OCI-LY7 (cell line): ENCODE measurements around the gene SORBS2. TPM values are rescaled to one million over a fixed set of nuclear protein-coding genes. Genes with fewer than 3 reads are reported as not detected.

Experiments
- BruUV-seq: library from RNA; stranded (reverse); fragments of 400-500 nt; replicated peaks from 2 replicates; lab custom pipeline; 2021; lab: Mats Ljungman, UMichigan
- CTCF ChIA-PET: fragments of 300-600 bp; sonication (Branson Sonifier 250); formaldehyde crosslinking; loops from one replicate; lab custom pipeline; 2022; ENCODE audit warnings: antibody characterized with exemption; ENCODE audit not compliant: unreplicated experiment; lab: Charles Lee
- POLR2A ChIA-PET: fragments of 300-600 bp; sonication (Branson Sonifier 250); formaldehyde crosslinking; loops from one replicate; lab custom pipeline; 2022; ENCODE audit warnings: antibody characterized with exemption; lab: Charles Lee
- DNase-seq: peaks from one replicate; pipeline ENCODE4 v3.0.0-alpha.2; 2015; ENCODE audit warnings: low spot score
- H2AFZ ChIP-seq: fragments of 200-600 bp; sonication (generic), shearing (Covaris generic); 2 replicates; pipeline ENCODE4 v1.6.1; 2014; ENCODE audit warnings: mild to moderate bottlenecking, antibody characterized with exemption, low read length, moderate library complexity
- H3K27ac ChIP-seq: fragments of 200-600 bp; sonication (generic); 2 replicates; pipeline ENCODE4 v1.5.1; 2014; ENCODE audit warnings: mixed run types, low read depth, mild to moderate bottlenecking, moderate library complexity, low read length, inconsistent platforms; ENCODE audit not compliant: poor library complexity, severe bottlenecking
- H3K36me3 ChIP-seq: fragments of 200-600 bp; sonication (generic); 2 replicates; pipeline ENCODE4 v1.6.1; 2014; ENCODE audit warnings: mild to moderate bottlenecking, antibody characterized with exemption, low read length, moderate library complexity, mixed read lengths; ENCODE audit not compliant: insufficient read depth
- H3K4me1 ChIP-seq: fragments of 200-600 bp; sonication (generic); 2 replicates; pipeline ENCODE4 v1.5.1; 2014; ENCODE audit warnings: mild to moderate bottlenecking, low read length; ENCODE audit not compliant: insufficient read depth, poor library complexity, severe bottlenecking
- H3K4me2 ChIP-seq: fragments of 200-600 bp; sonication (generic); 2 replicates; pipeline ENCODE4 v1.6.1; 2014; ENCODE audit warnings: mild to moderate bottlenecking, low read length
- H3K4me3 ChIP-seq: fragments of 200-600 bp; sonication (generic); 2 replicates; pipeline ENCODE4 v1.5.1; 2014; ENCODE audit warnings: mild to moderate bottlenecking, low read depth, low read length; ENCODE audit not compliant: poor library complexity, severe bottlenecking
- H3K79me2 ChIP-seq: fragments of 200-600 bp; sonication (generic); 2 replicates; pipeline ENCODE4 v1.6.1; 2016; ENCODE audit warnings: low read depth, mild to moderate bottlenecking, low read length, moderate library complexity, mixed read lengths; ENCODE audit not compliant: insufficient read depth
- H3K9me2 ChIP-seq: fragments of 200-600 bp; sonication (generic); 2 replicates; pipeline ENCODE4 v1.6.1; 2016; ENCODE audit warnings: mild to moderate bottlenecking, low read length, mixed read lengths; ENCODE audit not compliant: insufficient read depth
- H3K9me3 ChIP-seq: fragments of 200-600 bp; sonication (generic); 2 replicates; pipeline ENCODE4 v1.6.1; 2014; ENCODE audit warnings: mild to moderate bottlenecking, mixed run types, low read length, mixed read lengths
- H4K20me1 ChIP-seq: fragments of 200-600 bp; sonication (generic); 2 replicates; pipeline ENCODE4 v1.6.1; 2014; ENCODE audit warnings: mild to moderate bottlenecking, antibody characterized with exemption, low read length, moderate library complexity, mixed read lengths; ENCODE audit not compliant: insufficient read depth
- CTCF ChIP-seq: fragments of 200-600 bp; sonication (generic); conservative IDR thresholded peaks from 2 replicates; pipeline ENCODE4 v1.5.1; 2014; ENCODE audit warnings: mild to moderate bottlenecking, antibody characterized with exemption, low read length, moderate library complexity, mixed read lengths
- EZH2phosphoT487 ChIP-seq: fragments of 200-600 bp; sonication (generic); IDR thresholded peaks from 2 replicates; pipeline ENCODE4 v1.6.1; 2018; ENCODE audit warnings: low read depth, borderline replicate concordance, mild to moderate bottlenecking, mixed run types, antibody characterized with exemption, low read length, moderate library complexity, mixed read lengths
- intact Hi-C: fragments of 100-400 bp; cut with micrococcal nuclease; formaldehyde crosslinking; loops from one replicate; pipeline ENCODE4 v1.10.0; 2022; ENCODE audit not compliant: unreplicated experiment
- total RNA-seq, 2 experiments: library from RNA; depleted of rRNA in 1 of 2; stranded (reverse); fragments of >200 nt in 1 of 2; shearing (Covaris generic) in 1 of 2; gene quantifications; 2 replicates each; pipeline ENCODE4 v1.2.3, GENCODE V29; 2014 to 2022

The SORBS2 gene
- total RNA-seq, 2 experiments from 2014 or later = 33.2 to 43.5 TPM

GRCh38 chr4:185651137-185651677 is 160.8 kb downstream of the SORBS2 start:
- no peak overlapping the region for H3K4me3 ChIP-seq
- POLR2A ChIA-PET = interaction anchor here (0.5 kb wide), 1 partner anchor 695 kb away, joined by 4 read pairs; no protein-coding TSS in a partner anchor
- CTCF ChIA-PET = no interaction called here
- H3K27ac ChIP-seq = no peak overlapping the region
- H3K9me2 ChIP-seq = no peaks in the 10 kb centered on the region
- intact Hi-C loops = no loop called here
- H4K20me1 ChIP-seq = no peaks in the 10 kb centered on the region
- no TSS peak for BruUV-seq
- H3K36me3 ChIP-seq = peaks cover 18% of the 10 kb centered on the region
- no peaks in the 10 kb centered on the region for H3K79me2 ChIP-seq
- no peak for DNase-seq
- no peak for TF ChIP-seq CTCF
- TF ChIP-seq EZH2phosphoT487 = no peak
- H3K4me2 ChIP-seq = no peak overlapping the region
- no peak overlapping the region for H2AFZ ChIP-seq
- no peaks in the 10 kb centered on the region for H3K9me3 ChIP-seq
- no peaks in the 10 kb centered on the region for H3K4me1 ChIP-seq

- intact Hi-C loops = loop anchor here (10.0 kb wide), 1 partner anchor 486 kb away; no protein-coding TSS in a partner anchor
- no peak overlapping the region for H3K27ac ChIP-seq
- H2AFZ ChIP-seq = no peak overlapping the region
- ChIA-PET POLR2A (no interaction called here), CTCF (no interaction called here)
- no TSS peak for BruUV-seq
- H3K9me2 ChIP-seq = no peaks in the 10 kb centered on the region
- H4K20me1 ChIP-seq = no peaks in the 10 kb centered on the region
- peaks cover 26% of the 10 kb centered on the region for H3K36me3 ChIP-seq
- H3K4me3 ChIP-seq = no peak overlapping the region
- H3K4me2 ChIP-seq = no peak overlapping the region
- TF ChIP-seq CTCF (no peak), EZH2phosphoT487 (no peak)
- H3K79me2 ChIP-seq = no peaks in the 10 kb centered on the region
- H3K9me3 ChIP-seq = no peaks in the 10 kb centered on the region
- no peaks in the 10 kb centered on the region for H3K4me1 ChIP-seq
- no peak for DNase-seq
These were observed 163.4 kb downstream of the SORBS2 start for GRCh38 chr4:185648631-185649030.

- Histone ChIP-seq H3K36me3 (peaks cover 23% of the 10 kb centered on the region), H4K20me1 (no peaks in the 10 kb centered on the region), H3K9me3 (no peaks in the 10 kb centered on the region), H3K27ac (no peak overlapping the region), H2AFZ (no peak overlapping the region), H3K9me2 (no peaks in the 10 kb centered on the region), H3K4me2 (no peak overlapping the region), H3K4me3 (no peak overlapping the region), H3K4me1 (no peaks in the 10 kb centered on the region), H3K79me2 (no peaks in the 10 kb centered on the region)
- intact Hi-C loops = loop anchor here (10.0 kb wide), 1 partner anchor 489 kb away; no protein-coding TSS in a partner anchor
- POLR2A ChIA-PET = no interaction called here
- CTCF ChIA-PET = no interaction called here
- BruUV-seq = no TSS peak
- DNase-seq = no peak
- no peak for TF ChIP-seq CTCF
- no peak for TF ChIP-seq EZH2phosphoT487
These were observed 166.6 kb downstream of the SORBS2 start for GRCh38 chr4:185645403-185645802.
